GM21447 (cell line): ENCODE data around the gene EFHB.
"Not testable (repeated sequence)": the region's sequence is repeated elsewhere in the genome, so short reads cannot be mapped to it uniquely, and the experiment has no call there.

Experiments
- ATAC-seq: cut with Tn5 transposase; IDR thresholded peaks from one replicate; pipeline ENCODE4 v1.9.1; 2021; ENCODE audit not compliant: unreplicated experiment

Gene EFHB

GRCh38 chr3:19932422-19932821, 1.6 kb downstream of the EFHB start:
- ATAC-seq, result no peak

GRCh38 chr3:19931767-19932188, 2.2 kb downstream of the EFHB start:
- peak; percentile 54 for ATAC-seq

GRCh38 chr3:19931180-19931692, 2.8 kb downstream of the EFHB start:
- ATAC-seq, result peak; percentile 76

- no peak for ATAC-seq
These were observed 13.5 kb downstream of the EFHB start for GRCh38 chr3:19920401-19921080.

- ATAC-seq, result no peak
These were observed 16.9 kb downstream of the EFHB start for GRCh38 chr3:19917167-19917566.

- ATAC-seq, result no peak
These were observed 22.6 kb downstream of the EFHB start for GRCh38 chr3:19911452-19911851.

GRCh38 chr3:19907523-19907922, 26.5 kb downstream of the EFHB start:
- ATAC-seq, result no peak

- no peak for ATAC-seq
These were observed 30.4 kb downstream of the EFHB start for GRCh38 chr3:19903649-19904048.

- no peak for ATAC-seq
These were observed 32.1 kb downstream of the EFHB start for GRCh38 chr3:19901918-19902317.

- no peak for ATAC-seq
These were observed 32.7 kb downstream of the EFHB start for GRCh38 chr3:19901337-19901736.

GRCh38 chr3:19899833-19900232, 34.2 kb downstream of the EFHB start:
- not testable (repeated sequence) for ATAC-seq

- ATAC-seq, result no peak
These were observed 34.8 kb downstream of the EFHB start for GRCh38 chr3:19899264-19899663.

- ATAC-seq, result no peak
These were observed 35.3 kb downstream of the EFHB start for GRCh38 chr3:19898721-19899120.

GRCh38 chr3:19891740-19892139, 42.3 kb downstream of the EFHB start:
- ATAC-seq, result no peak

- ATAC-seq, result no peak
These were observed 45.4 kb downstream of the EFHB start for GRCh38 chr3:19888428-19889152.

- ATAC-seq, result not testable (repeated sequence)
These were observed 46.9 kb downstream of the EFHB start for GRCh38 chr3:19887122-19887521.

- ATAC-seq, result no peak
These were observed 47.6 kb downstream of the EFHB start for GRCh38 chr3:19886404-19886803.

GRCh38 chr3:19885468-19885867, 48.5 kb downstream of the EFHB start:
- no peak for ATAC-seq

GRCh38 chr3:19881852-19882251, 52.2 kb downstream of the EFHB start:
- no peak for ATAC-seq

GRCh38 chr3:19881036-19881435, 53.0 kb downstream of the EFHB start:
- ATAC-seq, result no peak

- no peak for ATAC-seq
These were observed 56.4 kb downstream of the EFHB start for GRCh38 chr3:19877656-19878055.

GRCh38 chr3:19866751-19867347, 67.2 kb downstream of the EFHB start:
- ATAC-seq, result peak; percentile 95
